IMR-90 (cell line): ENCODE results near the gene DDR1. TPM values are rescaled to one million over a fixed set of nuclear protein-coding genes. Genes with fewer than 3 reads are reported as not detected.
A peak's percentile ranks its signal among the peaks of the same experiment; 100 is the strongest.

Source experiments
- ATAC-seq: fragments of 200-7000 bp; cut with Tn5 transposase; 2 replicates; pipeline ENCODE4 v1.9.1; 2020; ENCODE audit warnings: low read depth, mild to moderate bottlenecking, moderate library complexity
- BruUV-seq: library from RNA; stranded (reverse); fragments of 400-500 nt; replicated peaks from 2 replicates; lab custom pipeline; 2021; lab: Mats Ljungman, UMichigan
- CTCF ChIA-PET: fragments of 300-600 bp; formaldehyde crosslinking; extraction: SDS; loops from one replicate; lab custom pipeline; 2021; ENCODE audit warnings: antibody characterized with exemption; lab: Yijun Ruan, JAX
- POLR2A ChIA-PET: fragments of 300-600 bp; sonication (Branson Sonifier 250); formaldehyde crosslinking; loops from one replicate; lab custom pipeline; 2022; ENCODE audit warnings: antibody characterized with exemption; ENCODE audit not compliant: unreplicated experiment; lab: Charles Lee
- DNase-seq: peaks from one replicate; pipeline ENCODE4 v3.0.0; 2013
- H2AFZ ChIP-seq: replicated peaks from 2 replicates; pipeline ENCODE3; 2013; ENCODE audit warnings: low read length, mild to moderate bottlenecking; ENCODE audit not compliant: poor library complexity
- H2AK5ac ChIP-seq: 2 replicates; pipeline ENCODE4 v1.6.1; 2013; ENCODE audit warnings: low read depth, low read length, inconsistent platforms
- H2AK9ac ChIP-seq: replicated peaks from 2 replicates; pipeline ENCODE3; 2013; ENCODE audit warnings: mild to moderate bottlenecking, low read depth, low read length, moderate library complexity; ENCODE audit not compliant: poor library complexity
- H2BK120ac ChIP-seq: 2 replicates; pipeline ENCODE4 v1.6.1; 2013; ENCODE audit warnings: low read depth, low read length, inconsistent platforms
- H2BK15ac ChIP-seq: 3 replicates; pipeline ENCODE4 v1.6.1; 2013; ENCODE audit warnings: low read depth, low read length, inconsistent platforms
- H2BK20ac ChIP-seq: 2 replicates; pipeline ENCODE4 v1.6.1; 2013; ENCODE audit warnings: low read depth, mild to moderate bottlenecking, inconsistent platforms, low read length, moderate library complexity
- H2BK5ac ChIP-seq: 2 replicates; pipeline ENCODE4 v1.6.1; 2013; ENCODE audit warnings: mild to moderate bottlenecking, low read depth, low read length, inconsistent platforms; ENCODE audit not compliant: poor library complexity, severe bottlenecking
- H3K14ac ChIP-seq: replicated peaks from 2 replicates; pipeline ENCODE4 v1.6.1; 2013; ENCODE audit warnings: low read depth, low read length, inconsistent platforms
- H3K18ac ChIP-seq: 2 replicates; pipeline ENCODE4 v1.6.1; 2013; ENCODE audit warnings: low read depth, low read length, control low read depth
- H3K23ac ChIP-seq: 2 replicates; pipeline ENCODE4 v1.6.1; 2013; ENCODE audit warnings: low read depth, low read length, inconsistent platforms
- H3K27ac ChIP-seq: 2 replicates; pipeline ENCODE4 v1.5.1; 2013; ENCODE audit warnings: mild to moderate bottlenecking, control low read depth, low read length; ENCODE audit not compliant: insufficient read depth
- H3K27me3 ChIP-seq: 2 replicates; pipeline ENCODE4 v1.6.1; 2013; ENCODE audit warnings: low read length; ENCODE audit not compliant: control insufficient read depth, insufficient read depth
- H3K36me3 ChIP-seq: 2 replicates; pipeline ENCODE4 v1.6.1; 2013; ENCODE audit warnings: low read length, mixed read lengths; ENCODE audit not compliant: control insufficient read depth, insufficient read depth
- H3K4ac ChIP-seq: 2 replicates; pipeline ENCODE4 v1.6.1; 2013; ENCODE audit warnings: low read depth, low read length, inconsistent platforms
- H3K4me1 ChIP-seq: 2 replicates; pipeline ENCODE4 v1.6.1; 2013; ENCODE audit warnings: low read length, mixed read lengths; ENCODE audit not compliant: control insufficient read depth, insufficient read depth
- H3K4me2 ChIP-seq: 2 replicates; pipeline ENCODE4 v1.6.1; 2013; ENCODE audit warnings: low read depth, mild to moderate bottlenecking, control low read depth, low read length, moderate library complexity
- H3K4me3 ChIP-seq: 2 replicates; pipeline ENCODE4 v1.5.1; 2013; ENCODE audit warnings: low read depth, mild to moderate bottlenecking, control low read depth, low read length, moderate library complexity; ENCODE audit not compliant: insufficient read depth
- H3K56ac ChIP-seq: 2 replicates; pipeline ENCODE4 v1.6.1; 2013; ENCODE audit warnings: low read length, inconsistent platforms; ENCODE audit not compliant: insufficient read depth; ENCODE audit errors: extremely low read depth
- H3K79me1 ChIP-seq, 2 experiments: 2 replicates each; pipeline ENCODE4 v1.6.1; 2013; ENCODE audit warnings: low read length in 2 of 2, inconsistent platforms in 1 of 2, low read depth in 1 of 2
- H3K9ac ChIP-seq: 2 replicates; pipeline ENCODE4 v1.6.1; 2013; ENCODE audit warnings: low read depth, low read length, control low read depth
- H3K9me1 ChIP-seq: 2 replicates; pipeline ENCODE4 v1.6.1; 2013; ENCODE audit warnings: low read length, inconsistent platforms; ENCODE audit not compliant: insufficient read depth
- H3K9me3 ChIP-seq: 2 replicates; pipeline ENCODE4 v1.6.1; 2013; ENCODE audit warnings: low read length; ENCODE audit not compliant: control insufficient read depth, insufficient read depth
- H4K20me1 ChIP-seq: 2 replicates; pipeline ENCODE4 v1.6.1; 2013; ENCODE audit warnings: low read length, inconsistent platforms; ENCODE audit not compliant: insufficient read depth
- H4K5ac ChIP-seq: 2 replicates; pipeline ENCODE4 v1.6.1; 2013; ENCODE audit warnings: mild to moderate bottlenecking, low read depth, low read length, control low read depth
- H4K8ac ChIP-seq, 2 experiments: 2 replicates each; pipeline ENCODE4 v1.6.1; 2013; ENCODE audit warnings: low read depth in 2 of 2, low read length in 2 of 2, control low read depth in 1 of 2, inconsistent platforms in 1 of 2
- H4K91ac ChIP-seq: 2 replicates; pipeline ENCODE4 v1.6.1; 2013; ENCODE audit warnings: low read depth, low read length, inconsistent platforms; ENCODE audit not compliant: insufficient read depth
- CEBPB ChIP-seq: IDR thresholded peaks from 2 replicates; pipeline ENCODE4 v1.6.1; 2012; ENCODE audit warnings: low read depth, low read length, improper control_type of control experiment
- RAD21 ChIP-seq: IDR thresholded peaks from 2 replicates; pipeline ENCODE4 v1.6.1; 2012; ENCODE audit warnings: low read length, improper control_type of control experiment
- WGBS, 2 experiments: methylation state at CpG; one replicate each; pipeline versions ENCODE4 v1.1.5 to v1.1.7; 2013; ENCODE audit warnings: missing lambda C conversion rate in 2 of 2; ENCODE audit not compliant: insufficient read length in 1 of 2; ENCODE audit errors: extremely low coverage in 2 of 2; 5-methylcytosine and 5-hydroxymethylcytosine counted together
- dilution Hi-C: fragments of 300-500 bp; cut with HindIII; formaldehyde crosslinking; loops from one replicate; pipeline ENCODE4 v1.14.3; 2018; ENCODE audit warnings: low sequenced_read_pairs; ENCODE audit not compliant: unreplicated experiment
- in situ Hi-C: fragments of 300-500 bp; cut with MboI; formaldehyde crosslinking; loops from 3 replicates; pipeline ENCODE4 v1.14.3; 2019; ENCODE audit warnings: low sequenced_read_pairs, inconsistent platforms, mixed read lengths
- intact Hi-C: fragments of 100-400 bp; cut with micrococcal nuclease; formaldehyde crosslinking; loops from 2 replicates; pipeline ENCODE4 v1.10.0; 2022
- polyA plus RNA-seq, 3 experiments: library from polyadenylated mRNA; depleted of rRNA; stranded (reverse); fragments of >200 nt; gene quantifications; 2 replicates each; pipeline ENCODE4 v1.2.3, GENCODE V29; 2012; ENCODE audit warnings: low replicate concordance in 1 of 3
- total RNA-seq: library from RNA; depleted of rRNA; stranded (reverse); fragments of >200 nt; gene quantifications from 2 replicates; pipeline ENCODE4 v1.2.3, GENCODE V29; 2012
- TF ChIP-seq, protein P1 (sequence below): fragments of 150-350 bp; IDR thresholded peaks from 2 replicates; pipeline ENCODE4 v1.6.1; 2016; ENCODE audit warnings: low read depth, mild to moderate bottlenecking, low read length, moderate library complexity, borderline replicate concordance

DDR1 gene
- total and polyA plus RNA-seq, 2 of the 4 experiments (the other 2 are of a cell fraction): 5.6 to 19.6 TPM

DNA sequence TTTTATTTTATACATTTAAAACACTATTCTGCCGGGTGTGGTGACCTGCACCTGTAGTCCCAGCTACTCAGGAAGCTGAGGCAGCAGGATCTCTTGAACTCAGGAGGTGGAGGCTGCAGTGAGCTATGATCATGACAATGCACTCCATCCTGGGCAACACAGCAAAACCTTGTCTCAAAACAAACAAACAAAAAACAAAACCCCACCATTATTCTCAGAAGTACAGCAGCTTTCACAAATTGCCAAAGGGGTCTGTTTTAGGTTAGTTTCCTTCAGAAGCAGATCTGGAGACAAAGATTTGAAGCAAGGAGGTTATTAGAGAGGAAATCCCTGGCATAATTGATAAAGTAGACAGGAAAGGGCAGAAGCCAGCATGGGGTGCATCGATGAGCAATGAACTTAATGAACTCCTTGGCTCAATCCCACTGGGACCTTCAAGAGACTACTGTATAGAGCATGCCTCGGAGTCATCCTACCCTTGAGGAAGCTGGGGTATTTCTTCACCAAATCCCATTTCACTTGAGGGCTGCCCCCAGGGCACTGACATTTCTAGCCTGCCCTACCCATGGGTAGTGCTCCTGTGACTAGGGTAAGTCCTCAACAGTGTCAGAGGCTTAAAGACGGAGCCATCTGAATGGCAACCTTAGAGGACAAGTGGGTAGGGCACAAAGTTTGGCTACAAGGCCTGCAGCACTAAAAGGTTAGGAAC lies 43.2 kb upstream of the DDR1 start:
- ATAC-seq (no peak), DNase-seq (no peak)
- H3K4me1 ChIP-seq: peaks cover 17% of the 10 kb centered on the region
- H3K18ac ChIP-seq: no peak overlapping the region
- no peak overlapping the region for H2BK20ac ChIP-seq
- no peak overlapping the region for H3K9ac ChIP-seq
- no peak overlapping the region for H3K23ac ChIP-seq
- dilution Hi-C loops: no loop called here
- no peaks in the 10 kb centered on the region for H3K79me1 ChIP-seq
- no peaks in the 10 kb centered on the region for H3K27me3 ChIP-seq
- H2BK120ac ChIP-seq: 0 out of 2 replicates have a peak overlapping the region, but pooled peaks have one; percentile 54
- no peak overlapping the region for H3K4me3 ChIP-seq
- peak overlapping the region; percentile 2; the same call in 1 of the 2 replicates for H2AK5ac ChIP-seq
- H2BK5ac ChIP-seq: no peak overlapping the region
- H4K5ac ChIP-seq: no peak overlapping the region
- H3K4me2 ChIP-seq: no peak overlapping the region
- intact Hi-C loops: no loop called here
- H2AFZ ChIP-seq: no peak overlapping the region
- ChIA-PET POLR2A (interaction anchor here (0.6 kb wide), 1 partner anchor 104 kb away, joined by 4 read pairs; no protein-coding TSS in a partner anchor), CTCF (interaction anchor here (1.1 kb wide), 1 partner anchor 19 kb away, joined by 3 read pairs; no protein-coding TSS in a partner anchor)
- H3K27ac ChIP-seq: no peak overlapping the region
- H3K4ac ChIP-seq: peak overlapping the region; percentile 27; the same call in 1 of the 2 replicates
- H2BK15ac ChIP-seq: no peak overlapping the region
- no peak overlapping the region for H3K14ac ChIP-seq
- H3K9me1 ChIP-seq: peaks cover 4% of the 10 kb centered on the region; the same call in 1 of the 2 replicates
- H4K20me1 ChIP-seq: no peaks in the 10 kb centered on the region
- in situ Hi-C loops: no loop called here
- H3K9me3 ChIP-seq: no peaks in the 10 kb centered on the region
- no peak overlapping the region for H4K91ac ChIP-seq
- WGBS, 2 experiments: no CpG with 5 or more reads among the region's 4 CpGs
- no peak overlapping the region for H3K56ac ChIP-seq
- H2AK9ac ChIP-seq: peak overlapping the region; percentile 10
- TF ChIP-seq, protein P1, sequence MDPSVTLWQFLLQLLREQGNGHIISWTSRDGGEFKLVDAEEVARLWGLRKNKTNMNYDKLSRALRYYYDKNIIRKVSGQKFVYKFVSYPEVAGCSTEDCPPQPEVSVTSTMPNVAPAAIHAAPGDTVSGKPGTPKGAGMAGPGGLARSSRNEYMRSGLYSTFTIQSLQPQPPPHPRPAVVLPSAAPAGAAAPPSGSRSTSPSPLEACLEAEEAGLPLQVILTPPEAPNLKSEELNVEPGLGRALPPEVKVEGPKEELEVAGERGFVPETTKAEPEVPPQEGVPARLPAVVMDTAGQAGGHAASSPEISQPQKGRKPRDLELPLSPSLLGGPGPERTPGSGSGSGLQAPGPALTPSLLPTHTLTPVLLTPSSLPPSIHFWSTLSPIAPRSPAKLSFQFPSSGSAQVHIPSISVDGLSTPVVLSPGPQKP: no peak
- TF ChIP-seq CEBPB (no peak), RAD21 (no peak)
- no TSS peak for BruUV-seq
- no peaks in the 10 kb centered on the region for H3K36me3 ChIP-seq
- no peak overlapping the region for H4K8ac ChIP-seq
